ENCODE results near the gene ITPK1. TPM values are rescaled to one million over a fixed set of nuclear protein-coding genes. Genes with fewer than 3 reads are reported as not detected.

The ITPK1 gene
- polyA plus RNA-seq, 1 of the 3 experiments (the other 2 are of a cell fraction): 23.2 TPM

DNA sequence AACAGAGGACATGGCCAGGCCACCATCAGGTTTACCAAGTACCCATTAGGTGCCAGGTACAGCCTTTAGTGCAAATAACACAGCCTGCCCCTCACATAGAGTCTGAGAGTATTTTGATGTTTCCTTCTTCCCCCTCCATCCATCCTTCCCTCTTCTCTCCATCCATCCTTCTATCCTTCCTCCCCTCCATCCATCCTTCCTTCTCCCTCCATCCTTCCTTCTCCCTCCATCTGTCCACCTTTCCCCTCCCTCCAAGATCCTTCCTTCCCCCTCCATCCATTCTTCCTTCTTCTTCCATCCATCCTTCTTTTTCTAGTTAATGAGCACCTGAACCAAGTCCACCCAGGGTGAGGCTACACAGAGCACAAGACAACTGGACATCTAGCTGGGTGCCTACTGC is 39.8 kb downstream of the ITPK1 start:
- H3K27ac ChIP-seq (ENCODE audit: low read depth in 2 of 2, low read length in 1 of 2): no peak overlapping the region
- H2AFZ ChIP-seq (ENCODE audit: low read depth): no peak overlapping the region
- no peaks in the 10 kb centered on the region for H3K9me3 ChIP-seq
- TF ChIP-seq MXI1 (IDR thresholded peaks at IDR 0.05; ENCODE audit: low read depth, low read length) (no peak), MEF2A (IDR thresholded peaks at IDR 0.05; ENCODE audit: borderline replicate concordance, low read depth) (no peak), NFIC (IDR thresholded peaks at IDR 0.05; ENCODE audit: borderline replicate concordance) (no peak)
- TF ChIP-seq, protein P1, sequence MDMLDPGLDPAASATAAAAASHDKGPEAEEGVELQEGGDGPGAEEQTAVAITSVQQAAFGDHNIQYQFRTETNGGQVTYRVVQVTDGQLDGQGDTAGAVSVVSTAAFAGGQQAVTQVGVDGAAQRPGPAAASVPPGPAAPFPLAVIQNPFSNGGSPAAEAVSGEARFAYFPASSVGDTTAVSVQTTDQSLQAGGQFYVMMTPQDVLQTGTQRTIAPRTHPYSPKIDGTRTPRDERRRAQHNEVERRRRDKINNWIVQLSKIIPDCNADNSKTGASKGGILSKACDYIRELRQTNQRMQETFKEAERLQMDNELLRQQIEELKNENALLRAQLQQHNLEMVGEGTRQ (IDR thresholded peaks at IDR 0.05; ENCODE audit: borderline replicate concordance, low read depth, low read length): no peak
- POLR2A ChIA-PET: interaction anchor here (0.5 kb wide), 1 partner anchor 9 kb away, joined by 3 read pairs; no protein-coding TSS in a partner anchor
- H3K9ac ChIP-seq: no peak overlapping the region
- no peak overlapping the region for H3K4me2 ChIP-seq
- H3K9me2 ChIP-seq: no peaks in the 10 kb centered on the region
- H3K4me3 ChIP-seq (ENCODE audit: low read depth in 2 of 2, low read length in 1 of 2): no peak overlapping the region
- H3K79me2 ChIP-seq (ENCODE audit: insufficient read depth): no peaks in the 10 kb centered on the region
- CTCF ChIA-PET: interaction anchor here (1.2 kb wide), 1 partner anchor 23 kb away, joined by 3 read pairs; no protein-coding TSS in a partner anchor
- H3F3A ChIP-seq (replicated peaks; ENCODE audit: insufficient read depth): no peaks in the 10 kb centered on the region
- H4K20me1 ChIP-seq (ENCODE audit: insufficient read depth): 0 out of 2 replicates have a peak, but pooled peaks cover 4% of the 10 kb centered on the region
- H3K4me1 ChIP-seq (ENCODE audit: control insufficient read depth in 1 of 2, insufficient read depth in 2 of 2, low read depth in 1 of 2, low read length in 1 of 2): peaks cover 4 to 14% of the 10 kb centered on the region in 2 experiments; a peak in 2 of 4 replicates
- DNase-seq: no peak
- H3K36me3 ChIP-seq (replicated peaks in 1 of 2; ENCODE audit: control insufficient read depth in 1 of 2, insufficient read depth in 2 of 2, low read length in 1 of 2): no peaks in the 10 kb centered on the region
- H3K27me3 ChIP-seq (ENCODE audit: insufficient read depth): no peaks in the 10 kb centered on the region

DNA sequence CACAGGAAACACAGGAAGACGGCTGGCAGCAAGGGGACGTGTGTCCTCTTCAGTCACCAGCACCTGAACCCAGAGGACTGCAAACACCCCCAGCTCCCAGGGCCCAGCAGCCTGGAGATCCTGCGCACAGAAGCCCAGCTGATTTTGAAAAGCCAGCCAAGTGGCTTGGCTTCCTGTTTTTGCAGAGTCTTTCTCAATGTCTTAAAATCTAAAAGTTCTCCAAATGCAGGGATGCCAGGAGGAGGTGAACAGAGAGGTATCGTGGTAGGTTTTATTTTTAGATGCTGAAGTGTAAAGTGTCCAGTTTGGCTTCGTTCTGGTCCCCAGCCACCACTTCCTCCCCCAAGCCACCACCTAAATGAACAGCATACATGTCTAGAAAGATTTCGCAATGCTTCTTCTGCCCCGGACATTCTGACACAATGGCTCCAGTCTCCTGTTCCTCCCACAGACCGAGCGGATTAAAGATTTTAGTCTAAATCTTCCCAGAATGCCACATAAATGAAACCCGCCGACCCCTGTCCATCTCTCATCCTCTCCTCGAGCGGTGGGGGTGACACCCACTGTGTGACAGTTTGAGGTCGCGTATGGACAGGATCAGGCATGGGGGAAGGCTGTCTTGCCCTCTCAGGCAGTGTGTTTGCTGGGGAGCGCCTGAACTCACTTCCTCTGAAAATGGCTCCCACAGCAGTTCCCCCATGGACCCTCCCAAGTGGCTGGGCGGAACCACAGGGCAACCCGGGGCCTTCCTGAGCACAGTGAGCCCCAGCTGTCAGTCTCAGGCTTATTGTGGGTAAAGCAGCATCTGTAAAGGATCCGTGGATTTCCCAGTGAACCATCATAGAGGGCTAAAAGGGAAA is 41.6 kb downstream of the ITPK1 start:
- DNase-seq: no peak
- H3K4me1 ChIP-seq (ENCODE audit: control insufficient read depth in 1 of 2, insufficient read depth in 2 of 2, low read depth in 1 of 2, low read length in 1 of 2): peaks cover 4 to 24% of the 10 kb centered on the region in 2 experiments; a peak in 2 of 4 replicates
- H3K4me3 ChIP-seq (ENCODE audit: low read depth in 2 of 2, low read length in 1 of 2): no peak overlapping the region
- 85% methylated on average over 18 of the region's 19 CpGs for WGBS (ENCODE audit: low lambda C conversion rate)
- no peaks in the 10 kb centered on the region for H3K36me3 ChIP-seq (replicated peaks in 1 of 2; ENCODE audit: control insufficient read depth in 1 of 2, insufficient read depth in 2 of 2, low read length in 1 of 2)
- no peaks in the 10 kb centered on the region for H3F3A ChIP-seq (replicated peaks; ENCODE audit: insufficient read depth)
- 0 out of 2 replicates have a peak, but pooled peaks cover 4% of the 10 kb centered on the region for H4K20me1 ChIP-seq (ENCODE audit: insufficient read depth)
- CTCF ChIA-PET: interaction anchor here (2.3 kb wide), 1 partner anchor 40 kb away, joined by 11 read pairs; no protein-coding TSS in a partner anchor
- H3K9ac ChIP-seq: no peak overlapping the region
- H3K9me2 ChIP-seq: no peaks in the 10 kb centered on the region
- H2AFZ ChIP-seq (ENCODE audit: low read depth): no peak overlapping the region
- H3K27ac ChIP-seq (ENCODE audit: low read depth in 2 of 2, low read length in 1 of 2): no peak overlapping the region
- H3K27me3 ChIP-seq (ENCODE audit: insufficient read depth): no peaks in the 10 kb centered on the region
- no peaks in the 10 kb centered on the region for H3K9me3 ChIP-seq
- POLR2A ChIA-PET: no interaction called here
- TF ChIP-seq, protein P2, sequence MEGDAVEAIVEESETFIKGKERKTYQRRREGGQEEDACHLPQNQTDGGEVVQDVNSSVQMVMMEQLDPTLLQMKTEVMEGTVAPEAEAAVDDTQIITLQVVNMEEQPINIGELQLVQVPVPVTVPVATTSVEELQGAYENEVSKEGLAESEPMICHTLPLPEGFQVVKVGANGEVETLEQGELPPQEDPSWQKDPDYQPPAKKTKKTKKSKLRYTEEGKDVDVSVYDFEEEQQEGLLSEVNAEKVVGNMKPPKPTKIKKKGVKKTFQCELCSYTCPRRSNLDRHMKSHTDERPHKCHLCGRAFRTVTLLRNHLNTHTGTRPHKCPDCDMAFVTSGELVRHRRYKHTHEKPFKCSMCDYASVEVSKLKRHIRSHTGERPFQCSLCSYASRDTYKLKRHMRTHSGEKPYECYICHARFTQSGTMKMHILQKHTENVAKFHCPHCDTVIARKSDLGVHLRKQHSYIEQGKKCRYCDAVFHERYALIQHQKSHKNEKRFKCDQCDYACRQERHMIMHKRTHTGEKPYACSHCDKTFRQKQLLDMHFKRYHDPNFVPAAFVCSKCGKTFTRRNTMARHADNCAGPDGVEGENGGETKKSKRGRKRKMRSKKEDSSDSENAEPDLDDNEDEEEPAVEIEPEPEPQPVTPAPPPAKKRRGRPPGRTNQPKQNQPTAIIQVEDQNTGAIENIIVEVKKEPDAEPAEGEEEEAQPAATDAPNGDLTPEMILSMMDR (IDR thresholded peaks at IDR 0.05): no peak
- TF ChIP-seq, protein P3, sequence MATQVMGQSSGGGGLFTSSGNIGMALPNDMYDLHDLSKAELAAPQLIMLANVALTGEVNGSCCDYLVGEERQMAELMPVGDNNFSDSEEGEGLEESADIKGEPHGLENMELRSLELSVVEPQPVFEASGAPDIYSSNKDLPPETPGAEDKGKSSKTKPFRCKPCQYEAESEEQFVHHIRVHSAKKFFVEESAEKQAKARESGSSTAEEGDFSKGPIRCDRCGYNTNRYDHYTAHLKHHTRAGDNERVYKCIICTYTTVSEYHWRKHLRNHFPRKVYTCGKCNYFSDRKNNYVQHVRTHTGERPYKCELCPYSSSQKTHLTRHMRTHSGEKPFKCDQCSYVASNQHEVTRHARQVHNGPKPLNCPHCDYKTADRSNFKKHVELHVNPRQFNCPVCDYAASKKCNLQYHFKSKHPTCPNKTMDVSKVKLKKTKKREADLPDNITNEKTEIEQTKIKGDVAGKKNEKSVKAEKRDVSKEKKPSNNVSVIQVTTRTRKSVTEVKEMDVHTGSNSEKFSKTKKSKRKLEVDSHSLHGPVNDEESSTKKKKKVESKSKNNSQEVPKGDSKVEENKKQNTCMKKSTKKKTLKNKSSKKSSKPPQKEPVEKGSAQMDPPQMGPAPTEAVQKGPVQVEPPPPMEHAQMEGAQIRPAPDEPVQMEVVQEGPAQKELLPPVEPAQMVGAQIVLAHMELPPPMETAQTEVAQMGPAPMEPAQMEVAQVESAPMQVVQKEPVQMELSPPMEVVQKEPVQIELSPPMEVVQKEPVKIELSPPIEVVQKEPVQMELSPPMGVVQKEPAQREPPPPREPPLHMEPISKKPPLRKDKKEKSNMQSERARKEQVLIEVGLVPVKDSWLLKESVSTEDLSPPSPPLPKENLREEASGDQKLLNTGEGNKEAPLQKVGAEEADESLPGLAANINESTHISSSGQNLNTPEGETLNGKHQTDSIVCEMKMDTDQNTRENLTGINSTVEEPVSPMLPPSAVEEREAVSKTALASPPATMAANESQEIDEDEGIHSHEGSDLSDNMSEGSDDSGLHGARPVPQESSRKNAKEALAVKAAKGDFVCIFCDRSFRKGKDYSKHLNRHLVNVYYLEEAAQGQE (IDR thresholded peaks at IDR 0.05; ENCODE audit: low read depth, low read length): no peak
- TF ChIP-seq TEAD4 (IDR thresholded peaks at IDR 0.05; ENCODE audit: borderline replicate concordance, insufficient read depth) (no peak), NRF1 (IDR thresholded peaks at IDR 0.05; ENCODE audit: low read depth, low read length) (no peak)
- no peak overlapping the region for H3K4me2 ChIP-seq
- no peaks in the 10 kb centered on the region for H3K79me2 ChIP-seq (ENCODE audit: insufficient read depth)

All from SK-N-SH (cell line).